Hematopoietic multipotent progenitor cell (in vitro differentiated cells): Measurements from ENCODE around the gene OSBPL6. TPM values are rescaled to one million over a fixed set of nuclear protein-coding genes. Genes with fewer than 3 reads are reported as not detected.
"Not testable (repeated sequence)": the region's sequence is repeated elsewhere in the genome, so short reads cannot be mapped to it uniquely, and the experiment has no call there.

Source experiments
- DNase-seq, 3 donors: peaks; one replicate each; pipeline ENCODE4 v3.0.0-alpha.2; 2011 to 2015; ENCODE audit warnings: low read depth in 2 of 3, low spot score in 2 of 3
- total RNA-seq: library from RNA; depleted of rRNA; stranded (reverse); fragments of >200 nt; gene quantifications from one replicate; pipeline ENCODE4 v1.2.3, GENCODE V29; 2012

Gene OSBPL6
- total RNA-seq, 1 donor: 0.27 TPM

- no peak for DNase-seq
Observed at GRCh38 chr2:178295906-178296305, 101.6 kb downstream of the OSBPL6 start.

GRCh38 chr2:178296394-178297090 lies 102.2 kb downstream of the OSBPL6 start:
- DNase-seq: no peak

- DNase-seq: no peak
Observed at GRCh38 chr2:178297091-178297411, 102.7 kb downstream of the OSBPL6 start.

DNA sequence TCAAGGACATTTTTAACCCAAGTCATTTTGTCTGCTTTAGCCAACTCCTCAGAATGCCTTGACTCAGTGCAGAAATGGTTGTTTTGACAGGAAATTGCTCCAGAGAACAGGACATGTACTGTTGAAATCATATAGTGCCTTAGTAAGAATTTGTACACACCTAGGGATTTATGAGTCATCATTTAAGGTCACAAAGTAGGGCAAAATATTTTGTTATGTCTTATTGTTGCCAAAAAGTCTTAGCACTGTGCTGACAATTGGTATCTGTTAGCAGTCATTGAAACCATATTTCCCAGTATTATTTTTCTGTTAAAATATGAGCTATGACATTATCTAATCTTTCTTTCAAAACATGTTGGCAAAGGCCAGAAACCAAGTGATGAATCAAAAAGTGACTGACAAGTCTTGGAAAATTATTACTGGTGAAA lies 104.5 kb downstream of the OSBPL6 start:
- DNase-seq: no peak

- DNase-seq: no peak
Observed at GRCh38 chr2:178301649-178302238, 107.4 kb downstream of the OSBPL6 start.

DNA sequence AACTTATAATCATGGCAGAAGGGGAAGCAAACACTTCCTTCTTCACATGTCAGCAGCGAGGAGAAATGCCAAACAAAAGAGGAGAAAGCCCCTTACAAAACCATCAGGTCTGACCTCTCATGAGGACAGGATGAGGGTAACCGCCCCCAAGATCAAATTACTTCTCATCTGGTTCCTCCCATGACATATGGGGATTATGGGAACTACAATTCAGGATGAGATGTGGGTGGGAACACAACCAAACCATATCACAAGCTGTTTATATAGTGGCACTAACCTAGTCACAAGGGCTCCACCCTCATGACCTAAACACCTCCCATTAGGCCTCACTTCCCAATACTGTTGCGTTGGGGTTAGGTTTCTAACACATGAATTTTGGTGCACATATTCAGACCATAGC lies 110.0 kb downstream of the OSBPL6 start:
- DNase-seq: no peak

DNA sequence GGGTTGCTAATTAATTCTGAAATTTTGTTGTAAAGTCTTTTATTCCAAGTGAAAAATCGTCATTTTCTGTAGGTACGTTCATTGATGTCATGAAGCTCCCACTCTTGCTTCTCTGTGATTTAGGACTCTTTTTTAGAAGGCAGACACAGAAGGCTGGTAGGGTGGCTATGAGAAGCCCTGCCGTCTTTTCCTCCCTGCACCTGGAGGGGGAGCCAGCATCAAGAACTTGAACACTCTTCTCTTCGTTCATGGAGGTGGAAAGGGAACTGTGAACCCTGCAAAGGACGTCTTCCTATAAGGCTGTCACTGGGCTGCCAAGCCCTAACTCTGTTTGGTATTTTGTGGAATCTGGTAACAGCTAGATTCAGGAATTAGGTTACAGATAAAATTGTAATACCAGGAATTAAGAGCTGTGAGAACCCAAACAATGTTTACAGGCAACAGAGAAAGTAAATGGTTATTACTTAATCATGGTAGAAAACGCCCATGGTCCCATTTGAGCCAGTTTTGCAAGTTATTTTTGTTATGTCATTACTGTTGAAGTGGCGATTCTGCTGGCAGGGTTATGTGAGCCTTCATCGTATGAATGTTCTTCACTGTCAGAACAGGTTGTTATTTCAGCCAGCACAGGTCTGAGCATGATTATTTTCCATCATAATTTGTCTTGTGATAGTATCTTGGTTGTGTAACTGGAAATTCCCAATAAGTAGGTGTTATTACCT lies 112.2 kb downstream of the OSBPL6 start:
- DNase-seq: peak in 2 of 3 donors; percentile 60 to 80

DNA sequence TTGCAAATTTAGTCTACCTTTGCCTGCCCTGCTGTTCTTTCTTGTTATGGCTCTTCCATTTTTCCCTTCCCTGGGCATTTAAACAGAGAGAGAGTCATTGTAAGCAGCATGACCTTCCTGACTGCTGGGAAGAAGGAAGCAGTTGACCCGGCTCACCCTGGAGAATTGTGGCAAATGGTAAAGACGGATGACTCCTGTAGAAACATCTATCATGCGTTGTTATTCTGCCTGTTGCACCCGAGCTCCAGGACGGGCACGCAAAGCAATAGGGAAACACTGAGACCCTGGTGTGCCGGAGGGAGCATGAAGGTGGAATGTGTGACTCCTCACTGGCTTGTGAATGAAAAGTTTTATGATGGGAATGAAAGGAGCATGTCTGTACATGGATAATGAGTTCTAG lies 113.3 kb downstream of the OSBPL6 start:
- DNase-seq: no peak

DNA sequence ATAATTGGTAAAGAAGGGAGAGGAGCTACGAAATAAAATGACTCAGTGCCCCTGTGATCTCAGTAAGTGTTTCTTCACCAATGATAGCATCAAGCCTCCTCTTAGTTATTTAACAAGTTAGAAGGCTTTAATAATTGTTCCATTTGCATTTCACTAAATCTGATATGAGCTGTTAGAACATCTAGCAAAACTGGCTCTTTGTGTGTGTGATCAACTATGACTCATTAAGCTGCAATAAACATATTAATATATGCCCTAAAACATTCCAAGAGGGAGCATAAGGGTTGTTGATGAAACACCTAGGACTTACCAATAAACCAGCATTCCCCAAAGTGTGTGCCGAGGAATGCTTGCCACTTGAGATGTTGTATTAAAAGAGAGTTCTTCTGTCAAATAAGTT lies 115.2 kb downstream of the OSBPL6 start:
- DNase-seq: no peak

- DNase-seq: no peak
Observed at GRCh38 chr2:178315078-178315477, 120.8 kb downstream of the OSBPL6 start.

- DNase-seq: no peak
Observed at GRCh38 chr2:178315488-178315948, 121.2 kb downstream of the OSBPL6 start.

DNA sequence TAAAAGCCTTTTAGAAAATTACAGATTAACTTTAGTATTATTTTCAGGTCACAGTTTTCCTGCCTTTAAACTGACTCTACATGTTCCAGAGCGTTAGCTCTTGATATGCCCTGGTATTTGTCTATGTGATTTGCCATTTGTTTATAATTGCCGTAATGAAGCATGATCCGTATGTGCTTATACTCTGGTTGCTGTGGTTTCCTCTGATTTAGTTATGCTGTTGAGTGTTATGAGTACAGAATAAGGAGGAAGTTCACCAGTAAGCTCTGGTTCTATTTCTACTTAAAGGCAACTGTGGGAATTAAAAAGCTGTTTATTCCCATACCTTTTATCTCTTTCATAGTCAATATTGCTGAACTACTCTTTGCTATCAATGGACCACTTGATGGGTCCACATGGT lies 123.5 kb downstream of the OSBPL6 start:
- DNase-seq: peak in 1 of 3 donors; percentile 57

- peak in 2 of 3 donors; percentile 25 to 63 for DNase-seq
Observed at GRCh38 chr2:178320011-178320585, 125.8 kb downstream of the OSBPL6 start.

DNA sequence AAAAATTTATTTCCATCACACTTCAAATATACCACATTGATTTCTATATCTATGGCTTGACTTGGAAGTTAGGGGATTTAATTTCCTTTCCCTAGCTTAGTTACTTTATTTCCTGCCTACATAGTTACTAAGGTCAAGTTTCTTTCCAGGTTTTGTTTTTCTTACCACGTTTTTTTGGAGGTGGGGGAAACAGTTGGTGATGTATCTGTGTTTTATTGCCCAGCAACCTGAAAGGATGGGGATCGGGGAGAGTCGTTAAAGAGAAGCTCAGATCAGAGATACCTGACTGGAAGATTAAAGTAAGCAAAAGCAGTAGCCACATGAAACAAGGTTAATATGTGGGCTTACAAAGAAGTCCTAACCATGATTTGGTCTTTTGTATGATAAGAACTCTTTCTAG lies 127.8 kb downstream of the OSBPL6 start:
- DNase-seq: no peak

- DNase-seq: not testable (repeated sequence)
Observed at GRCh38 chr2:178323331-178323730, 129.0 kb downstream of the OSBPL6 start.

GRCh38 chr2:178324077-178324476 lies 129.8 kb downstream of the OSBPL6 start:
- peak in 1 of 3 donors; percentile 19 for DNase-seq

DNA sequence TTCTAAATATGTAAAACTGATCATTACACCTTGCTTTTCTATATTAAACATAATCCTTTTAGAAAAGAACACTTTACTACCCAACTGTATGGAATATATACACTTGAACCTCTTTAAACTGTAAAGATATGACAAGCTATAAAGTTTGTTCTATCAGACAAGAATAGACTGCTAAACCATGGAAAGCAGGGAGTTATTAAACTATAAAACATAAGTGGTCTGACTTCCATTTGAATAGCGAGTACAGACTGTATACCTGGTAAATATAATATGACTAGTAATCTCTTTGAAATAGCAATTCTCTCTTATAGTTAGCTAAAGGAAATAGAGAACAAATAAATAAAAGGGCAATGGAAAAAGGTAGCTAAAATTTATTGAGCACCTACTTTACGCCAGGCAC lies 131.0 kb downstream of the OSBPL6 start:
- DNase-seq: no peak

DNA sequence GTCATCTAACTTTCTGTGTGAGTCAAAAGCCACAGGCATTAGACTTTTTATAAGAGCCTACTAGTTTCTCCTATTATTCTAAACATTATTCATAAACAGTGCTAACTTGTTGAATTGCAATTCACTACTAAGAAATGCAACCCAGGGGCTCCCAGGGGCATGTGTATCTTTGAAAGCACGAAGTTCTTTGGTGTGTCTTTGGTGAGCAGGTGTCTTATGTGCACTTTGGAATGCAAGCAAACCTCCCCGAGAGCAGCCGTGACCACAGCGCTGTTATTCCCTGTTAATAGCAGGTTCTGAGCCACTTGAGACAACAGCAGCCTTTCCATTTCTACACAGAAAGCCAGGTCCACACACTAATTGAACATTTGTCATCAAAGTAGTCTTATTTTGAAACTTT lies 133.2 kb downstream of the OSBPL6 start:
- DNase-seq: no peak

GRCh38 chr2:178328037-178328436 lies 133.7 kb downstream of the OSBPL6 start:
- no peak for DNase-seq

DNA sequence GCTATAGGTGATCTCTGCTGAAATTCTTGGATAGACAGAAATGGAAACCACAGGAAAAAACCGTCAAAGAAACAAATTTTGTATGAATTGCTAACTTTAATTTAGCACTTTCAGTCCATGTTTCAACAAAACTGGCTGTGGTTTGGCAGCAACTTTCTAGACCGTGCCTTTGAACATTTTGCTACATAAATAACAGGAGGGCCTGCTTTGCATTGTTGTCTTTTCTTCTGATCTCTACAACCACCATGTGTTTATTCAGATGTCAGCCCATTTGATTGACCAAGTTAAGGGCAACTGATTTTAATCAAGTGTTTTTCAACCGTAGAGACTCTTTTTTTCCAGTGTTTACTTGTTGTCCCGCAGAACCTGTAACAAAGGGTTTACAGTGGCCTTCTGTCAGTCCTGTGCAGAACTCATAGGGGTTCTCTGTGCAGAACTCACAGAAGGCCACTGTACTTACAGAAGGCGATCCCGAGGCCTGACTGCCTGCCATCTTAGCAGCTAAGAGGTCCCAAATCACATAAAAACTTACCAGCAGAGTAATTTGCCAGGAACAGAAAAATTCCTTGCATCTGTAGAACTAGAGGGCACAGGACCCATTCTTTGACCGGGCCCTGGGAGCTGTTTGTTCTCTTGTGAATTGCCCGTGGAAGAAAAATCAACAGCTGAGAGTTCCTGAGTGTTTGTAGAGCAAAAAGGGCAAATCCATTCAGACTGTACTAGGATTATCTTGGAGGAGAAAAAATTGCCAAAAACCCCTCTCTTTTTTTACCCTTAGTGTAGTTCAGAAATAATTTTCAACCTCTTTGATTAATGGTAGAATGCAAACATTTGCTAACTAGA lies 136.1 kb downstream of the OSBPL6 start:
- no peak for DNase-seq
